PFSK-1 (cell line): ENCODE measurements around the gene LHX2.

Experiments used
- POLR2AphosphoS5 ChIP-seq: IDR thresholded peaks from 2 replicates; pipeline ENCODE4 v1.6.1; 2012; ENCODE audit warnings: low read depth, mild to moderate bottlenecking, control low read depth, low read length, moderate library complexity
- REST ChIP-seq, 2 experiments: IDR thresholded peaks; 2 replicates each; pipeline versions ENCODE4 v1.6.1 to v1.8.0; 2011 to 2012; ENCODE audit warnings: low read depth in 2 of 2, low read length in 2 of 2, control low read depth in 1 of 2, inconsistent platforms in 1 of 2, mild to moderate bottlenecking in 1 of 2, moderate library complexity in 1 of 2; ENCODE audit not compliant: insufficient read depth in 1 of 2
- SIN3A ChIP-seq: IDR thresholded peaks from 2 replicates; pipeline ENCODE4 v1.6.1; 2012; ENCODE audit warnings: mild to moderate bottlenecking, low read length, moderate library complexity, borderline replicate concordance; ENCODE audit not compliant: insufficient read depth
- TAF1 ChIP-seq: IDR thresholded peaks from 2 replicates; pipeline ENCODE4 v1.6.1; 2012; ENCODE audit warnings: low read length, control low read depth, borderline replicate concordance; ENCODE audit not compliant: insufficient read depth

- TF ChIP-seq POLR2AphosphoS5: no peak
- TF ChIP-seq REST (IDR thresholded peaks at IDR 0.05; ENCODE audit: insufficient read depth in 1 of 2, low read depth in 2 of 2, low read length in 2 of 2): no peak
- TF ChIP-seq TAF1: no peak
- no peak for TF ChIP-seq SIN3A
Observed at GRCh38 chr9:123985869-123986268, 25.7 kb upstream of the LHX2 start.
